Measurements from ENCODE around the gene DPP10. TPM values are rescaled to one million over a fixed set of nuclear protein-coding genes. Genes with fewer than 3 reads are reported as not detected.

DPP10 gene
- total RNA-seq, 4 donors from 2014 or later: 1.9 to 8.3 (median 2.9) TPM

DNA sequence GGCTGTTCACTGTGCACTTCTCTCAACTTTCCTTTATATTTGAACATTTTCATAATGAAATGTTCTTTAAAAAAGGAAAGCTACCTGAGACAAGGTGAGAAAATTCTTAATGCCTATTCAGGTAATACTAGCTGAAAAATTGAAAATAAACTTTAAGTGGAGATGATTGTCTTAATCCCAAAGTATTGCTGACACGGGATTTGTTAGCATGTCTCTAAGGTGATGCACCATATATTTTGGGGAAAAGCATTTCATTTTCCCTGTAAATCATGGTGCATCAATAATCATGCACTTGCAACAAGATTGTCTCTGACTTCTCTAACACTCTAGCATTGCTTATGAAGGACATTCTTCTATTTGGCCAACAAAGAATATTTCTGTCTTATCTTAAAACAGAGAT lies 848.0 kb downstream of the DPP10 start:
- no peaks in the 10 kb centered on the region for H3K4me1 ChIP-seq
- DNase-seq: no peak
- no peak overlapping the region for H3K4me3 ChIP-seq
- no peaks in the 10 kb centered on the region for H3K9me3 ChIP-seq
- no peak overlapping the region for H3K27ac ChIP-seq
- H3K36me3 ChIP-seq: no peaks in the 10 kb centered on the region
- H3K27me3 ChIP-seq: no peaks in the 10 kb centered on the region
- TF ChIP-seq, protein P1, sequence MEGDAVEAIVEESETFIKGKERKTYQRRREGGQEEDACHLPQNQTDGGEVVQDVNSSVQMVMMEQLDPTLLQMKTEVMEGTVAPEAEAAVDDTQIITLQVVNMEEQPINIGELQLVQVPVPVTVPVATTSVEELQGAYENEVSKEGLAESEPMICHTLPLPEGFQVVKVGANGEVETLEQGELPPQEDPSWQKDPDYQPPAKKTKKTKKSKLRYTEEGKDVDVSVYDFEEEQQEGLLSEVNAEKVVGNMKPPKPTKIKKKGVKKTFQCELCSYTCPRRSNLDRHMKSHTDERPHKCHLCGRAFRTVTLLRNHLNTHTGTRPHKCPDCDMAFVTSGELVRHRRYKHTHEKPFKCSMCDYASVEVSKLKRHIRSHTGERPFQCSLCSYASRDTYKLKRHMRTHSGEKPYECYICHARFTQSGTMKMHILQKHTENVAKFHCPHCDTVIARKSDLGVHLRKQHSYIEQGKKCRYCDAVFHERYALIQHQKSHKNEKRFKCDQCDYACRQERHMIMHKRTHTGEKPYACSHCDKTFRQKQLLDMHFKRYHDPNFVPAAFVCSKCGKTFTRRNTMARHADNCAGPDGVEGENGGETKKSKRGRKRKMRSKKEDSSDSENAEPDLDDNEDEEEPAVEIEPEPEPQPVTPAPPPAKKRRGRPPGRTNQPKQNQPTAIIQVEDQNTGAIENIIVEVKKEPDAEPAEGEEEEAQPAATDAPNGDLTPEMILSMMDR (IDR thresholded peaks at IDR 0.05): no peak
- TF ChIP-seq POLR2A (IDR thresholded peaks at IDR 0.05): no peak

DNA sequence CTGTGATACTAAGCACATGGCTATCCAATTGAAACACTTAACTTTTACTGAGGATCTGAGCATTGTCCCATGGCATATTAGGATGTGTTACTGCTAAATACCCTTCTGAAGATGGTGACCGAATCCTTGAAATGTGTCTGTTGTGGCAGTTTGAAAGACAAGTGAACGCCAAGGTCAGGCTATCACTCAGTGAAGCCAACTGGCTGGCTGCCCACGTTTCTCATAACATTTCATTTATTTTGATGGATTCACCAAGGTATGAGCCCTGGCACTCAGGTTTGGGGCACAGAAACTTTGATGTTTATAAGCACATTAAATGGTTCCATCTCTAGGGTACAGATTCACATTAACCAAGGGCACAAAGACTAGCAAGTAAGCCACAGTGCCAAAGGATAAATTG lies 850.3 kb downstream of the DPP10 start:
- no peak for DNase-seq
- no peak for TF ChIP-seq POLR2A (IDR thresholded peaks at IDR 0.05)
- TF ChIP-seq, protein P1 (IDR thresholded peaks at IDR 0.05): no peak
- H3K27me3 ChIP-seq: no peaks in the 10 kb centered on the region
- no peak overlapping the region for H3K27ac ChIP-seq
- no peak overlapping the region for H3K4me3 ChIP-seq
- H3K9me3 ChIP-seq: no peaks in the 10 kb centered on the region
- no peaks in the 10 kb centered on the region for H3K4me1 ChIP-seq
- no peaks in the 10 kb centered on the region for H3K36me3 ChIP-seq

DNA sequence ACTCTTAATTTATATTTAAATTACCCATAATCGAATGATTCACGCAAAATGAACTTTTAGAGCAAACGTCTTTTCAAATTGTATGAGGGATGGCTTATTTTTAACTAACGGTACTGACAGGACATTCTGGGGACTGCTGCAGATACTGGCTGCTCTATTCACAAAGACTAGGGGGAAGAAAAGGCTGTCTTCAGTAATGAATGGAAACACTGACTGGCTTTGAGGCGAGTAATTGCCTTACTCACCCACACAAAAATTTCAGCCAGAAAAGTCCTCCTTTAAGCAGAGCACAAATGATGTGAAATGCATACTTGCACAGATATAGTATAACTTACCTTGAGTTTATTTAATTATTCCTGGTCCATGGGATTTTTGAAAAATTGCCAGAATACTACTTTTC lies 852.6 kb downstream of the DPP10 start:
- Histone ChIP-seq H3K9me3 (no peaks in the 10 kb centered on the region), H3K4me3 (no peak overlapping the region), H3K27ac (no peak overlapping the region), H3K27me3 (no peaks in the 10 kb centered on the region), H3K36me3 (no peaks in the 10 kb centered on the region), H3K4me1 (no peaks in the 10 kb centered on the region)
- TF ChIP-seq, protein P1 (IDR thresholded peaks at IDR 0.05): no peak
- TF ChIP-seq POLR2A (IDR thresholded peaks at IDR 0.05): no peak
- DNase-seq: no peak

DNA sequence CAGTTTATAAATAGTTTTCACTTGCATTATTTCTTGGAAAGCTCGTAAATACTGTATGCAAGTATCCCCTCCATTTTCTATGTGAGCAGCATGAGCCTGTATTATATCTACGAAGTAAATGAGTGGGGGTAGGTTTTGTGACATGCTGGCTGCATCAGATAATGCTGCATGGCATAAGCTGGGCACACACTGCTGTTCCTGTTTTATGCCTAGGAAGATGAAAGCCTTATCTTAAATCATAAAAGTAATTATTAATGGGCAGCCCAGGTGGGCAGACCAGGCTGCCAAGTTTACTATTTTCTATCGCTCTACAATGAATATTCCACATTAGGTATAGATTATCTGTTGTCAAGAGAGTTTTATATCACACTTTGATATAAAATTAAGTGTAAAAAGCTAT lies 854.6 kb downstream of the DPP10 start:
- H3K27me3 ChIP-seq: no peaks in the 10 kb centered on the region
- no peaks in the 10 kb centered on the region for H3K4me1 ChIP-seq
- H3K4me3 ChIP-seq: no peak overlapping the region
- H3K27ac ChIP-seq: no peak overlapping the region
- no peaks in the 10 kb centered on the region for H3K36me3 ChIP-seq
- no peaks in the 10 kb centered on the region for H3K9me3 ChIP-seq
- TF ChIP-seq, protein P1 (IDR thresholded peaks at IDR 0.05): no peak
- TF ChIP-seq POLR2A (IDR thresholded peaks at IDR 0.05): no peak
- DNase-seq: no peak

DNA sequence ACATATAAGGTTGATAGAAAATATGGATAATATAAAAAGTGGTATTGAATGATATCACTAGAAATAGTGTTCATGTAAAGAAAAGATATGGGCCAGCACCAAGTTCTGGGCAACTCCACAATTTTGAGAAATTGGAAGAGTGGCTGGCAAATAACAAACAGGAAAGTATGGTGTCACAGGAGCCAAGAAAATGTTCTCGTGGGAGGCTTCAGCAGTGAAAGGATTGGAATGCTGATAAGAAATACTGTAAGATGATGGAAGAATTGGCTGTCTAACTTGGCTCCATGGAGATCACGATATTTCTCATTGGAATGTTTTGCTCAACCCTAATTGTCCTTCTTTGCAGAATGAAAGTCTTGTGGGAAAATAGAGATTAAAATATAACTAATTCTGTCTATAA lies 856.8 kb downstream of the DPP10 start:
- no peak for TF ChIP-seq POLR2A (IDR thresholded peaks at IDR 0.05)
- TF ChIP-seq, protein P1 (IDR thresholded peaks at IDR 0.05): no peak
- H3K27me3 ChIP-seq: no peaks in the 10 kb centered on the region
- no peak for DNase-seq

DNA sequence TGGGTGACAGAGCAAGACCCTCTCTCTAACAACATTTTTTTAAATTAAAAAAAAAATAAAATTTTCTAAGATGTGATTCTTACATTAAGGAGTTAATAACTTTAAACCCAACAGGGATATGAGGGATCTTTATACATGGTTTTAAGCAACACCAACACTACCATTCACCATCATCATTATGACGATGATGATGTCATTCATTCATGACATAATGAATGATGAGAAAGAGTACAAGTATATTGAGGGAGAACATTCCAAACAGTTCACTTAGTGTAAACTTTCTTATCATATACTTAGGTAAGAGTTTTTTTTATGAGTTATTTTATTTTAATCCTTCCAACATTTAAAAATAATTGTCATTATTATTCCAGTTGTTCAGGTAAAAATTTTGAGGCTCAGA lies 863.3 kb downstream of the DPP10 start:
- no peaks in the 10 kb centered on the region for H3K27me3 ChIP-seq
- DNase-seq: no peak
- H3K4me3 ChIP-seq: no peak overlapping the region
- TF ChIP-seq, protein P1 (IDR thresholded peaks at IDR 0.05): no peak
- TF ChIP-seq POLR2A (IDR thresholded peaks at IDR 0.05): no peak
- H3K9me3 ChIP-seq: no peaks in the 10 kb centered on the region
- no peaks in the 10 kb centered on the region for H3K4me1 ChIP-seq
- no peak overlapping the region for H3K27ac ChIP-seq
- H3K36me3 ChIP-seq: no peaks in the 10 kb centered on the region

More for the DNA sequence above, 856.8 kb downstream of the DPP10 start:
- no peaks in the 10 kb centered on the region for H3K36me3 ChIP-seq
- no peaks in the 10 kb centered on the region for H3K9me3 ChIP-seq
- no peaks in the 10 kb centered on the region for H3K4me1 ChIP-seq
- no peak overlapping the region for H3K27ac ChIP-seq
- H3K4me3 ChIP-seq: no peak overlapping the region
